ENCODE data around the gene MINDY4.

The MINDY4 gene

DNA sequence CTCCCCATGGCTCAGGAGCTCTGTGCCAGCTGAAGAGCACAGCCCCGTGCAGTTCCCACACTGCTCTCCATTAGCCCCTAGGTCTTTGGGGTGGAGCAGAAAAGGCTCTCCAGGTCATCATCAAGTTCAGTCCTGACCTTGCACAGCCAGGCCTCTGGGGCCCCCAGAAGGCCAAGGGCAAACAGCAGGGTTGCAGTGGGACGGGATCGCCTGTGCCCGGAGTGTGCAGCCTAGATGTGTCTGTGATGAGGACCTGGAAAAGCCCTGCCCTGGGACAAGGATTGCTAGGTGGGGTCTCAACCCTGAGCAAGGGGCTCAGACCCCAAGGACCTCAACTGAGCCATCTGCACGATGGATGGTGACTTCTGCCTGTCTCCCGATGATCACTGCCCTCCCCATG, 18.7 kb upstream of the MINDY4 start (continued):
- TF ChIP-seq ZNF169 (tag by site-specific recombination; IDR thresholded peaks at IDR 0.05) (no peak), ZNF777 (tag by site-specific recombination; IDR thresholded peaks at IDR 0.05; ENCODE audit: borderline replicate concordance) (no peak)

DNA sequence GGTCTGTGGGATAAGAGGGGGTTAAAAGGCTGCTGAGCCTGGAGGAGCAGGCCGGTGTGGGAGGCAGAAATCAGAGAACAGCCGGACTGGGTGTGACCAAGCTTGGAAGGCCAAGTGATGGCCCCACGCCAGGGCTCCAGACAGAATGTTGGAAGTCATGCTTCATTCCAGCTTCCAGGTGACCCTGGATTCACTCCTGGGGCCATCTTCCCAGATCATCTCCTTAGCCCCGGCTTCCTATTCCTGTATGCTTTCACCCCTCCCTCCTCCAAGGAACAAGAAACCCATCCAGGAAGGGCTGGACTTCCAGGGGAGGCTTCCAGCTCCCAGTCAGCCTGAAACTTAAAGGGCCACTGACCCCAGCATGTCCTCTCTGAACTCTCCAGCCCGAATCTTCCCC, 18.2 kb upstream of the MINDY4 start:
- POLR2A ChIA-PET: no interaction called here
- H3K9me3 ChIP-seq (ENCODE audit: control insufficient read depth, insufficient read depth, low read depth, low read length): no peaks in the 10 kb centered on the region
- TF ChIP-seq ZNF341 (tag by site-specific recombination; IDR thresholded peaks at IDR 0.05; ENCODE audit: low read depth) (peak; percentile 23; the same call in 1 of the 2 replicates), ZNF138 (tag by site-specific recombination; IDR thresholded peaks at IDR 0.05; ENCODE audit: borderline replicate concordance) (no peak)
- TF ChIP-seq, protein P1, sequence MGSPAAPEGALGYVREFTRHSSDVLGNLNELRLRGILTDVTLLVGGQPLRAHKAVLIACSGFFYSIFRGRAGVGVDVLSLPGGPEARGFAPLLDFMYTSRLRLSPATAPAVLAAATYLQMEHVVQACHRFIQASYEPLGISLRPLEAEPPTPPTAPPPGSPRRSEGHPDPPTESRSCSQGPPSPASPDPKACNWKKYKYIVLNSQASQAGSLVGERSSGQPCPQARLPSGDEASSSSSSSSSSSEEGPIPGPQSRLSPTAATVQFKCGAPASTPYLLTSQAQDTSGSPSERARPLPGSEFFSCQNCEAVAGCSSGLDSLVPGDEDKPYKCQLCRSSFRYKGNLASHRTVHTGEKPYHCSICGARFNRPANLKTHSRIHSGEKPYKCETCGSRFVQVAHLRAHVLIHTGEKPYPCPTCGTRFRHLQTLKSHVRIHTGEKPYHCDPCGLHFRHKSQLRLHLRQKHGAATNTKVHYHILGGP (tag by site-specific recombination; IDR thresholded peaks at IDR 0.05): no peak
- H3K4me3 ChIP-seq (ENCODE audit: low read depth, low read length): no peak overlapping the region
- no peaks in the 10 kb centered on the region for H3K36me3 ChIP-seq (ENCODE audit: control insufficient read depth in 2 of 2, insufficient read depth in 1 of 2, low read length in 2 of 2)
- no peak overlapping the region for H3K27ac ChIP-seq (ENCODE audit: extremely low read depth, low read depth, low read length)
- CTCF ChIA-PET: no interaction called here
- H3K4me1 ChIP-seq (ENCODE audit: control insufficient read depth, insufficient read depth, low read length): no peaks in the 10 kb centered on the region

- Histone ChIP-seq H3K4me1 (ENCODE audit: control insufficient read depth, insufficient read depth, low read length) (no peaks in the 10 kb centered on the region), H3K4me3 (ENCODE audit: low read depth, low read length) (no peak overlapping the region), H3K9me3 (ENCODE audit: control insufficient read depth, insufficient read depth, low read depth, low read length) (no peaks in the 10 kb centered on the region), H3K36me3 (ENCODE audit: control insufficient read depth in 2 of 2, insufficient read depth in 1 of 2, low read length in 2 of 2) (no peaks in the 10 kb centered on the region), H3K27ac (ENCODE audit: extremely low read depth, low read depth, low read length) (no peak overlapping the region)
- POLR2A ChIA-PET: no interaction called here
- peak; percentile 97 for TF ChIP-seq ZNF366 (tag by site-specific recombination; conservative IDR thresholded peaks at IDR 0.05)
- TF ChIP-seq OVOL3 (tag by site-specific recombination; IDR thresholded peaks at IDR 0.05): no peak
- peak; percentile 97 for TF ChIP-seq ZBTB17 (tag by site-specific recombination; IDR thresholded peaks at IDR 0.05)
- TF ChIP-seq MEIS1 (CRISPR knock-in tag; IDR thresholded peaks at IDR 0.05; ENCODE audit: borderline replicate concordance): no peak
- TF ChIP-seq ZNF530 (tag by site-specific recombination; IDR thresholded peaks at IDR 0.05; ENCODE audit: low read depth): no peak
- TF ChIP-seq ZBTB6 (tag by site-specific recombination; IDR thresholded peaks at IDR 0.05): no peak
- no peak for TF ChIP-seq KLF16 (tag by site-specific recombination; IDR thresholded peaks at IDR 0.05)
- no peak for TF ChIP-seq ZNF704 (tag by site-specific recombination; IDR thresholded peaks at IDR 0.05)
- TF ChIP-seq ZNF549 (tag by site-specific recombination; IDR thresholded peaks at IDR 0.05): no peak
- TF ChIP-seq ZNF571 (tag by site-specific recombination; IDR thresholded peaks at IDR 0.05): 0 out of 2 replicates have a peak, but pooled peaks have one; percentile 13
- TF ChIP-seq ZNF521 (tag by site-specific recombination; IDR thresholded peaks at IDR 0.05): no peak
- TF ChIP-seq ZNF114 (tag by site-specific recombination; IDR thresholded peaks at IDR 0.05): no peak
- no peak for TF ChIP-seq ZNF391 (tag by site-specific recombination; IDR thresholded peaks at IDR 0.05; ENCODE audit: borderline replicate concordance, low read depth)
- no peak for TF ChIP-seq ZNF677 (tag by site-specific recombination; IDR thresholded peaks at IDR 0.05)
- TF ChIP-seq, protein P2, sequence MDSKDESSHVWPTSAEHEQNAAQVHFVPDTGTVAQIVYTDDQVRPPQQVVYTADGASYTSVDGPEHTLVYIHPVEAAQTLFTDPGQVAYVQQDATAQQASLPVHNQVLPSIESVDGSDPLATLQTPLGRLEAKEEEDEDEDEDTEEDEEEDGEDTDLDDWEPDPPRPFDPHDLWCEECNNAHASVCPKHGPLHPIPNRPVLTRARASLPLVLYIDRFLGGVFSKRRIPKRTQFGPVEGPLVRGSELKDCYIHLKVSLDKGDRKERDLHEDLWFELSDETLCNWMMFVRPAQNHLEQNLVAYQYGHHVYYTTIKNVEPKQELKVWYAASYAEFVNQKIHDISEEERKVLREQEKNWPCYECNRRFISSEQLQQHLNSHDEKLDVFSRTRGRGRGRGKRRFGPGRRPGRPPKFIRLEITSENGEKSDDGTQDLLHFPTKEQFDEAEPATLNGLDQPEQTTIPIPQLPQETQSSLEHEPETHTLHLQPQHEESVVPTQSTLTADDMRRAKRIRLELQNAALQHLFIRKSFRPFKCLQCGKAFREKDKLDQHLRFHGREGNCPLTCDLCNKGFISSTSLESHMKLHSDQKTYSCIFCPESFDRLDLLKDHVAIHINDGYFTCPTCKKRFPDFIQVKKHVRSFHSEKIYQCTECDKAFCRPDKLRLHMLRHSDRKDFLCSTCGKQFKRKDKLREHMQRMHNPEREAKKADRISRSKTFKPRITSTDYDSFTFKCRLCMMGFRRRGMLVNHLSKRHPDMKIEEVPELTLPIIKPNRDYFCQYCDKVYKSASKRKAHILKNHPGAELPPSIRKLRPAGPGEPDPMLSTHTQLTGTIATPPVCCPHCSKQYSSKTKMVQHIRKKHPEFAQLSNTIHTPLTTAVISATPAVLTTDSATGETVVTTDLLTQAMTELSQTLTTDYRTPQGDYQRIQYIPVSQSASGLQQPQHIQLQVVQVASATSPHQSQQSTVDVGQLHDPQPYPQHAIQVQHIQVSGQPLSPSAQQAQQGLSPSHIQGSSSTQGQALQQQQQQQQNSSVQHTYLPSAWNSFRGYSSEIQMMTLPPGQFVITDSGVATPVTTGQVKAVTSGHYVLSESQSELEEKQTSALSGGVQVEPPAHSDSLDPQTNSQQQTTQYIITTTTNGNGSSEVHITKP (tag by site-specific recombination; IDR thresholded peaks at IDR 0.05): no peak
- CTCF ChIA-PET: interaction anchor here (0.6 kb wide), 1 partner anchor 379 kb away, joined by 3 read pairs; no protein-coding TSS in a partner anchor
Observed at GRCh38 chr7:30754315-30754877, 16.8 kb upstream of the MINDY4 start.
